ENCODE results near the gene PDCD5. TPM values are rescaled to one million over a fixed set of nuclear protein-coding genes. Genes with fewer than 3 reads are reported as not detected.

The PDCD5 gene
- polyA plus RNA-seq, 1 donor from 2014 or later = 101 TPM

Other genes starting within 250 kb of the PDCD5 start
- 6.9 TPM for gene ZNF507, start 235.6 kb upstream of the PDCD5 start, polyA plus RNA-seq
- 2.1 TPM for gene DPY19L3, start 175.4 kb upstream of the PDCD5 start, polyA plus RNA-seq
- 9.7 TPM for gene ANKRD27, start 94.0 kb downstream of the PDCD5 start, polyA plus RNA-seq
- gene RGS9BP, start 94.7 kb downstream of the PDCD5 start, polyA plus RNA-seq = 0.11 TPM
- 3.1 TPM for gene NUDT19, start 110.6 kb downstream of the PDCD5 start, polyA plus RNA-seq
- not detected for gene TDRD12, start 138.6 kb downstream of the PDCD5 start, polyA plus RNA-seq